Ishikawa (cell line): ENCODE data around the gene FAM53B.

ENCODE experiments used
- CEBPB ChIP-seq: IDR thresholded peaks from 2 replicates; pipeline ENCODE4 v1.6.1; 2012
- CREB1 ChIP-seq: IDR thresholded peaks from 2 replicates; pipeline ENCODE4 v1.6.1; 2012; ENCODE audit warnings: low read depth
- EP300 ChIP-seq: IDR thresholded peaks from 2 replicates; pipeline ENCODE4 v1.6.1; 2012; ENCODE audit warnings: borderline replicate concordance
- MAX ChIP-seq: IDR thresholded peaks from 2 replicates; pipeline ENCODE4 v1.6.1; 2012
- NFIC ChIP-seq: IDR thresholded peaks from 2 replicates; pipeline ENCODE4 v1.6.1; 2012
- RAD21 ChIP-seq: IDR thresholded peaks from 2 replicates; pipeline ENCODE4 v1.6.1; 2012; ENCODE audit warnings: low read depth
- REST ChIP-seq: IDR thresholded peaks from 2 replicates; pipeline ENCODE4 v1.6.1; 2012; ENCODE audit warnings: low read depth, mild to moderate bottlenecking
- TAF1 ChIP-seq: IDR thresholded peaks from 2 replicates; pipeline ENCODE4 v1.6.1; 2012; ENCODE audit warnings: low read depth, mild to moderate bottlenecking
- TCF12 ChIP-seq: IDR thresholded peaks from 2 replicates; pipeline ENCODE4 v1.6.1; 2012; ENCODE audit warnings: low read depth
- YY1 ChIP-seq: IDR thresholded peaks from 2 replicates; pipeline ENCODE4 v1.6.1; 2012; ENCODE audit warnings: low read depth

- TF ChIP-seq TAF1 = no peak
- no peak for TF ChIP-seq CREB1
- no peak for TF ChIP-seq EP300
- TF ChIP-seq MAX = no peak
- no peak for TF ChIP-seq CEBPB
- no peak for TF ChIP-seq YY1
- TF ChIP-seq NFIC = no peak
- no peak for TF ChIP-seq RAD21
- no peak for TF ChIP-seq TCF12
- TF ChIP-seq REST = no peak
These were observed 50.3 kb downstream of the FAM53B start for GRCh38 chr10:124693801-124694416.
